AG09319 (cell line): ENCODE measurements around the gene FMN2.
A peak's percentile ranks its signal among the peaks of the same experiment; 100 is the strongest.

Experiments used
- DNase-seq: peaks from one replicate; pipeline ENCODE4 v3.0.0-alpha.2; 2010; ENCODE audit warnings: low read depth; ENCODE audit errors: extremely low read depth
- CTCF ChIP-seq: IDR thresholded peaks from 2 replicates; pipeline ENCODE4 v1.5.1; 2011; ENCODE audit warnings: low read depth, mild to moderate bottlenecking, inconsistent platforms, low read length, moderate library complexity

FMN2 gene

GRCh38 chr1:240234485-240235210 lies 143.0 kb downstream of the FMN2 start:
- no peak for DNase-seq
- no peak for TF ChIP-seq CTCF

GRCh38 chr1:240235521-240236288 lies 144.0 kb downstream of the FMN2 start:
- DNase-seq = no peak
- no peak for TF ChIP-seq CTCF

- DNase-seq = peak; percentile 80
- TF ChIP-seq CTCF = no peak
Observed at GRCh38 chr1:240237305-240237721, 145.6 kb downstream of the FMN2 start.

- no peak for TF ChIP-seq CTCF
- DNase-seq = no peak
Observed at GRCh38 chr1:240239309-240239708, 147.6 kb downstream of the FMN2 start.

GRCh38 chr1:240241278-240241677 lies 149.6 kb downstream of the FMN2 start:
- no peak for TF ChIP-seq CTCF
- no peak for DNase-seq

- no peak for TF ChIP-seq CTCF
- DNase-seq = peak; percentile 55
Observed at GRCh38 chr1:240242601-240243144, 151.0 kb downstream of the FMN2 start.
